Amniotic epithelial cell (primary cell): ENCODE results near the gene SUPT20HL1.

Experiments used
- DNase-seq: peaks from one replicate; pipeline ENCODE4 v3.0.0-alpha.2; 2010; ENCODE audit warnings: low read depth

Gene SUPT20HL1

GRCh38 chrX:24396931-24397279, 36.5 kb downstream of the SUPT20HL1 start:
- no peak for DNase-seq

GRCh38 chrX:24398766-24399165, 38.3 kb downstream of the SUPT20HL1 start:
- DNase-seq = no peak

- DNase-seq = no peak
These were observed 39.1 kb downstream of the SUPT20HL1 start for GRCh38 chrX:24399550-24399949.

GRCh38 chrX:24405959-24406358, 45.5 kb downstream of the SUPT20HL1 start:
- DNase-seq = no peak
